ENCODE results near the gene FOXL2NB.

FOXL2NB gene

GRCh38 chr3:138901567-138901966 lies 45.5 kb upstream of the FOXL2NB start:
- TF ChIP-seq, protein P1, sequence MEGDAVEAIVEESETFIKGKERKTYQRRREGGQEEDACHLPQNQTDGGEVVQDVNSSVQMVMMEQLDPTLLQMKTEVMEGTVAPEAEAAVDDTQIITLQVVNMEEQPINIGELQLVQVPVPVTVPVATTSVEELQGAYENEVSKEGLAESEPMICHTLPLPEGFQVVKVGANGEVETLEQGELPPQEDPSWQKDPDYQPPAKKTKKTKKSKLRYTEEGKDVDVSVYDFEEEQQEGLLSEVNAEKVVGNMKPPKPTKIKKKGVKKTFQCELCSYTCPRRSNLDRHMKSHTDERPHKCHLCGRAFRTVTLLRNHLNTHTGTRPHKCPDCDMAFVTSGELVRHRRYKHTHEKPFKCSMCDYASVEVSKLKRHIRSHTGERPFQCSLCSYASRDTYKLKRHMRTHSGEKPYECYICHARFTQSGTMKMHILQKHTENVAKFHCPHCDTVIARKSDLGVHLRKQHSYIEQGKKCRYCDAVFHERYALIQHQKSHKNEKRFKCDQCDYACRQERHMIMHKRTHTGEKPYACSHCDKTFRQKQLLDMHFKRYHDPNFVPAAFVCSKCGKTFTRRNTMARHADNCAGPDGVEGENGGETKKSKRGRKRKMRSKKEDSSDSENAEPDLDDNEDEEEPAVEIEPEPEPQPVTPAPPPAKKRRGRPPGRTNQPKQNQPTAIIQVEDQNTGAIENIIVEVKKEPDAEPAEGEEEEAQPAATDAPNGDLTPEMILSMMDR (conservative IDR thresholded peaks at IDR 0.05; ENCODE audit: low read depth, low read length): no peak
- no peaks in the 10 kb centered on the region for H4K20me1 ChIP-seq (ENCODE audit: insufficient read depth)
- no peaks in the 10 kb centered on the region for H3K36me3 ChIP-seq (ENCODE audit: insufficient read depth)
- H3K27me3 ChIP-seq (ENCODE audit: insufficient read depth, low read depth): no peaks in the 10 kb centered on the region
- no peak overlapping the region for H2AFZ ChIP-seq (ENCODE audit: low read depth)
- H3K4me3 ChIP-seq (IDR thresholded peaks at IDR 0.05; ENCODE audit: insufficient read depth, low read depth, low read length): no peak overlapping the region
- no peak overlapping the region for H3K9ac ChIP-seq
- H3K27ac ChIP-seq: no peak overlapping the region
- no peaks in the 10 kb centered on the region for H3K79me2 ChIP-seq (ENCODE audit: insufficient read depth, low read depth)
- no peak overlapping the region for H3K4me2 ChIP-seq
- no peaks in the 10 kb centered on the region for H3K4me1 ChIP-seq (ENCODE audit: low read depth, poor library complexity, severe bottlenecking)

GRCh38 chr3:138902171-138902570 lies 44.8 kb upstream of the FOXL2NB start:
- Histone ChIP-seq H3K27ac (no peak overlapping the region), H4K20me1 (ENCODE audit: insufficient read depth) (no peaks in the 10 kb centered on the region), H3K4me3 (IDR thresholded peaks at IDR 0.05; ENCODE audit: insufficient read depth, low read depth, low read length) (no peak overlapping the region), H3K27me3 (ENCODE audit: insufficient read depth, low read depth) (no peaks in the 10 kb centered on the region), H3K36me3 (ENCODE audit: insufficient read depth) (no peaks in the 10 kb centered on the region), H2AFZ (ENCODE audit: low read depth) (no peak overlapping the region), H3K79me2 (ENCODE audit: insufficient read depth, low read depth) (no peaks in the 10 kb centered on the region), H3K4me2 (no peak overlapping the region), H3K4me1 (ENCODE audit: low read depth, poor library complexity, severe bottlenecking) (no peaks in the 10 kb centered on the region), H3K9ac (no peak overlapping the region)
- TF ChIP-seq, protein P1 (conservative IDR thresholded peaks at IDR 0.05; ENCODE audit: low read depth, low read length): no peak

GRCh38 chr3:138907539-138907938 lies 39.5 kb upstream of the FOXL2NB start:
- no peaks in the 10 kb centered on the region for H3K36me3 ChIP-seq (ENCODE audit: insufficient read depth)
- no peak overlapping the region for H3K4me2 ChIP-seq
- no peaks in the 10 kb centered on the region for H3K4me1 ChIP-seq (ENCODE audit: low read depth, poor library complexity, severe bottlenecking)
- TF ChIP-seq, protein P1 (conservative IDR thresholded peaks at IDR 0.05; ENCODE audit: low read depth, low read length): no peak
- no peak overlapping the region for H3K27ac ChIP-seq
- no peaks in the 10 kb centered on the region for H4K20me1 ChIP-seq (ENCODE audit: insufficient read depth)
- H3K79me2 ChIP-seq (ENCODE audit: insufficient read depth, low read depth): no peaks in the 10 kb centered on the region
- no peaks in the 10 kb centered on the region for H3K27me3 ChIP-seq (ENCODE audit: insufficient read depth, low read depth)
- no peak overlapping the region for H2AFZ ChIP-seq (ENCODE audit: low read depth)
- H3K9ac ChIP-seq: no peak overlapping the region
- no peak overlapping the region for H3K4me3 ChIP-seq (IDR thresholded peaks at IDR 0.05; ENCODE audit: insufficient read depth, low read depth, low read length)

- H3K27me3 ChIP-seq (ENCODE audit: insufficient read depth, low read depth): no peaks in the 10 kb centered on the region
- H3K4me1 ChIP-seq (ENCODE audit: low read depth, poor library complexity, severe bottlenecking): no peaks in the 10 kb centered on the region
- no peaks in the 10 kb centered on the region for H3K79me2 ChIP-seq (ENCODE audit: insufficient read depth, low read depth)
- H4K20me1 ChIP-seq (ENCODE audit: insufficient read depth): no peaks in the 10 kb centered on the region
- H3K9ac ChIP-seq: no peak overlapping the region
- H3K4me3 ChIP-seq (IDR thresholded peaks at IDR 0.05; ENCODE audit: insufficient read depth, low read depth, low read length): no peak overlapping the region
- TF ChIP-seq, protein P1 (conservative IDR thresholded peaks at IDR 0.05; ENCODE audit: low read depth, low read length): no peak
- H3K27ac ChIP-seq: no peak overlapping the region
- H2AFZ ChIP-seq (ENCODE audit: low read depth): no peak overlapping the region
- no peak overlapping the region for H3K4me2 ChIP-seq
- no peaks in the 10 kb centered on the region for H3K36me3 ChIP-seq (ENCODE audit: insufficient read depth)
These were observed 38.2 kb upstream of the FOXL2NB start for GRCh38 chr3:138908846-138909245.

Measured in KMS-11 (cell line).